Kidney epithelial cell (primary cell): Measurements from ENCODE around the gene MAP2K4. TPM values are rescaled to one million over a fixed set of nuclear protein-coding genes. Genes with fewer than 3 reads are reported as not detected.

Experiments used
- DNase-seq: peaks from one replicate; pipeline ENCODE4 v3.0.0-alpha.2; 2010; ENCODE audit warnings: low read depth
- H3K27me3 ChIP-seq: 2 replicates; pipeline ENCODE4 v1.6.0; 2011; ENCODE audit warnings: low read length; ENCODE audit not compliant: control insufficient read depth, insufficient read depth
- H3K36me3 ChIP-seq: 2 replicates; pipeline ENCODE4 v1.5.1; 2011; ENCODE audit warnings: low read length; ENCODE audit not compliant: control insufficient read depth, insufficient read depth
- H3K4me3 ChIP-seq: 2 replicates; pipeline ENCODE4 v1.5.1; 2011; ENCODE audit warnings: low read depth, mild to moderate bottlenecking, control low read depth, low read length
- CTCF ChIP-seq: IDR thresholded peaks from 2 replicates; pipeline ENCODE4 v1.5.1; 2011; ENCODE audit warnings: mild to moderate bottlenecking, moderate library complexity, low read length, control low read depth, inconsistent platforms; ENCODE audit not compliant: insufficient read depth, poor library complexity, severe bottlenecking
- total RNA-seq: library from RNA; depleted of rRNA; stranded (reverse); fragments of >200 nt; gene quantifications from 2 replicates; pipeline ENCODE4 v1.2.3, GENCODE V29; 2015

Gene MAP2K4
- total RNA-seq, 1 donor from 2014 or later: 21.6 TPM

- no peaks in the 10 kb centered on the region for H3K27me3 ChIP-seq
- H3K4me3 ChIP-seq: no peak overlapping the region
- no peak for TF ChIP-seq CTCF
- H3K36me3 ChIP-seq: no peaks in the 10 kb centered on the region
- no peak for DNase-seq
Observed at GRCh38 chr17:12095522-12095921, 74.8 kb downstream of the MAP2K4 start.

GRCh38 chr17:12097326-12097725 is 76.6 kb downstream of the MAP2K4 start:
- Histone ChIP-seq H3K36me3 (no peaks in the 10 kb centered on the region), H3K27me3 (no peaks in the 10 kb centered on the region), H3K4me3 (no peak overlapping the region)
- no peak for DNase-seq
- TF ChIP-seq CTCF: no peak

GRCh38 chr17:12098568-12098967 is 77.9 kb downstream of the MAP2K4 start:
- Histone ChIP-seq H3K27me3 (no peaks in the 10 kb centered on the region), H3K4me3 (no peak overlapping the region), H3K36me3 (no peaks in the 10 kb centered on the region)
- no peak for TF ChIP-seq CTCF
- no peak for DNase-seq

GRCh38 chr17:12099412-12099811 is 78.7 kb downstream of the MAP2K4 start:
- TF ChIP-seq CTCF: no peak
- no peak for DNase-seq
- H3K27me3 ChIP-seq: no peaks in the 10 kb centered on the region
- no peaks in the 10 kb centered on the region for H3K36me3 ChIP-seq
- H3K4me3 ChIP-seq: no peak overlapping the region

- Histone ChIP-seq H3K4me3 (no peak overlapping the region), H3K27me3 (no peaks in the 10 kb centered on the region), H3K36me3 (no peaks in the 10 kb centered on the region)
- no peak for DNase-seq
- no peak for TF ChIP-seq CTCF
Observed at GRCh38 chr17:12104831-12105230, 84.2 kb downstream of the MAP2K4 start.

- Histone ChIP-seq H3K4me3 (no peak overlapping the region), H3K36me3 (no peaks in the 10 kb centered on the region), H3K27me3 (no peaks in the 10 kb centered on the region)
- no peak for TF ChIP-seq CTCF
- DNase-seq: no peak
Observed at GRCh38 chr17:12107905-12108304, 87.2 kb downstream of the MAP2K4 start.
